Measurements from ENCODE around the gene PLA2G6. TPM values are rescaled to one million over a fixed set of nuclear protein-coding genes. Genes with fewer than 3 reads are reported as not detected.
"Not testable (repeated sequence)": the region's sequence is repeated elsewhere in the genome, so short reads cannot be mapped to it uniquely, and the experiment has no call there.

Gene PLA2G6
- total RNA-seq, 1 experiment from 2014 or later, result 36.0 TPM

GRCh38 chr22:38080474-38080849, 101.2 kb downstream of the PLA2G6 start:
- Histone ChIP-seq H2AFZ (ENCODE audit: low read depth, low read length, poor library complexity, severe bottlenecking) (no peak overlapping the region), H3K4me2 (ENCODE audit: low read length) (no peak overlapping the region), H3K9ac (ENCODE audit: low read length) (no peak overlapping the region), H3K9me3 (ENCODE audit: control insufficient read depth in 1 of 2, insufficient read depth in 1 of 2, low read depth in 1 of 2, low read length in 2 of 2) (no peaks in the 10 kb centered on the region), H3K4me1 (ENCODE audit: control insufficient read depth in 1 of 2, insufficient read depth in 2 of 2, low read length in 2 of 2) (no peaks in the 10 kb centered on the region), H3K4me3 (replicated peaks in 1 of 2; ENCODE audit: low read depth in 1 of 2, low read length in 2 of 2) (no peak overlapping the region), H3K27me3 (ENCODE audit: insufficient read depth, low read length) (no peaks in the 10 kb centered on the region), H3K9me2 (ENCODE audit: insufficient read depth) (no peaks in the 10 kb centered on the region), H3K36me3 (ENCODE audit: control insufficient read depth in 1 of 2, insufficient read depth in 2 of 2, low read length in 2 of 2) (no peaks in the 10 kb centered on the region), H4K20me1 (ENCODE audit: insufficient read depth) (no peaks in the 10 kb centered on the region), H3K79me2 (ENCODE audit: insufficient read depth, low read length) (no peaks in the 10 kb centered on the region), H3K27ac (ENCODE audit: low read depth, low read length) (no peak overlapping the region)
- CTCF ChIA-PET, result no interaction called here
- no peak for ATAC-seq
- TF ChIP-seq JUND (IDR thresholded peaks at IDR 0.05), result no peak
- no peak for TF ChIP-seq ZFX (IDR thresholded peaks at IDR 0.05)
- no peak for TF ChIP-seq REST (IDR thresholded peaks at IDR 0.05; ENCODE audit: low read depth)
- TF ChIP-seq EGR1 (IDR thresholded peaks at IDR 0.05; ENCODE audit: low read depth), result no peak
- TF ChIP-seq TCF7L2 (IDR thresholded peaks at IDR 0.05; ENCODE audit: borderline replicate concordance, extremely low read depth, insufficient read depth, insufficient read length), result no peak
- POLR2A ChIA-PET, result no interaction called here
- DNase-seq (ENCODE audit: low read depth, low spot score), result no peak
- no TSS peak for BruUV-seq (replicated peaks)
- RAD21 ChIA-PET (ENCODE audit: low non-redundant PET in 1 of 2, low total read pairs in 2 of 2, uncharacterized antibody in 2 of 2, unreplicated experiment in 2 of 2), result no interaction called here
- intact Hi-C loops (cut with micrococcal nuclease), result no loop called here

GRCh38 chr22:38079804-38080203, 101.8 kb downstream of the PLA2G6 start:
- DNase-seq (ENCODE audit: low read depth, low spot score) (no peak), ATAC-seq (no peak)
- Histone ChIP-seq H3K4me2 (ENCODE audit: low read length) (no peak overlapping the region), H3K9me2 (ENCODE audit: insufficient read depth) (no peaks in the 10 kb centered on the region), H3K4me3 (replicated peaks in 1 of 2; ENCODE audit: low read depth in 1 of 2, low read length in 2 of 2) (no peak overlapping the region), H3K27ac (ENCODE audit: low read depth, low read length) (no peak overlapping the region), H3K9ac (ENCODE audit: low read length) (no peak overlapping the region), H2AFZ (ENCODE audit: low read depth, low read length, poor library complexity, severe bottlenecking) (no peak overlapping the region), H3K4me1 (ENCODE audit: control insufficient read depth in 1 of 2, insufficient read depth in 2 of 2, low read length in 2 of 2) (no peaks in the 10 kb centered on the region), H3K36me3 (ENCODE audit: control insufficient read depth in 1 of 2, insufficient read depth in 2 of 2, low read length in 2 of 2) (peaks cover 1 to 2% of the 10 kb centered on the region in 2 experiments; a peak in 1 of 4 replicates), H3K79me2 (ENCODE audit: insufficient read depth, low read length) (no peaks in the 10 kb centered on the region), H3K27me3 (ENCODE audit: insufficient read depth, low read length) (no peaks in the 10 kb centered on the region), H3K9me3 (ENCODE audit: control insufficient read depth in 1 of 2, insufficient read depth in 1 of 2, low read depth in 1 of 2, low read length in 2 of 2) (no peaks in the 10 kb centered on the region), H4K20me1 (ENCODE audit: insufficient read depth) (no peaks in the 10 kb centered on the region)
- ChIA-PET CTCF (no interaction called here), RAD21 (ENCODE audit: low non-redundant PET in 1 of 2, low total read pairs in 2 of 2, uncharacterized antibody in 2 of 2, unreplicated experiment in 2 of 2) (no interaction called here), POLR2A (no interaction called here)
- no peak for TF ChIP-seq FOSL1 (IDR thresholded peaks at IDR 0.05; ENCODE audit: low read depth)
- TF ChIP-seq ZBTB33 (IDR thresholded peaks at IDR 0.05; ENCODE audit: extremely low read depth, insufficient replicate concordance, low read length), result no peak
- no peak for TF ChIP-seq SRF (IDR thresholded peaks at IDR 0.05; ENCODE audit: low read depth)
- no TSS peak for BruUV-seq (replicated peaks)
- intact Hi-C loops (cut with micrococcal nuclease), result no loop called here

GRCh38 chr22:38079208-38079607, 102.4 kb downstream of the PLA2G6 start:
- BruUV-seq (replicated peaks); H3K9me3 ChIP-seq (ENCODE audit: control insufficient read depth in 1 of 2, insufficient read depth in 1 of 2, low read depth in 1 of 2, low read length in 2 of 2); H3K4me2 ChIP-seq (ENCODE audit: low read length); H3K9ac ChIP-seq (ENCODE audit: low read length); H2AFZ ChIP-seq (ENCODE audit: low read depth, low read length, poor library complexity, severe bottlenecking); intact Hi-C loops (cut with micrococcal nuclease); H3K9me2 ChIP-seq (ENCODE audit: insufficient read depth); ATAC-seq; H3K27me3 ChIP-seq (ENCODE audit: insufficient read depth, low read length); H3K4me3 ChIP-seq (replicated peaks in 1 of 2; ENCODE audit: low read depth in 1 of 2, low read length in 2 of 2); H4K20me1 ChIP-seq (ENCODE audit: insufficient read depth); POLR2A ChIA-PET; RAD21 ChIA-PET (ENCODE audit: low non-redundant PET in 1 of 2, low total read pairs in 2 of 2, uncharacterized antibody in 2 of 2, unreplicated experiment in 2 of 2); CTCF ChIA-PET; H3K79me2 ChIP-seq (ENCODE audit: insufficient read depth, low read length); H3K36me3 ChIP-seq (ENCODE audit: control insufficient read depth in 1 of 2, insufficient read depth in 2 of 2, low read length in 2 of 2); H3K4me1 ChIP-seq (ENCODE audit: control insufficient read depth in 1 of 2, insufficient read depth in 2 of 2, low read length in 2 of 2); DNase-seq (ENCODE audit: low read depth, low spot score); H3K27ac ChIP-seq (ENCODE audit: low read depth, low read length): not testable (repeated sequence)
